ENCODE results near the gene LRRC7.

GRCh38 chr1:69697340-69697739 is 129.6 kb downstream of the LRRC7 start:
- TF ChIP-seq CTCF (conservative IDR thresholded peaks at IDR 0.05) (no peak), ZFX (IDR thresholded peaks at IDR 0.05) (no peak)

Data from C4-2B (cell line).